Measurements from ENCODE around the gene HYLS1. TPM values are rescaled to one million over a fixed set of nuclear protein-coding genes. Genes with fewer than 3 reads are reported as not detected.

The HYLS1 gene
- total RNA-seq, 2 donors from 2014 or later, result 3.3 to 3.9 TPM

Other genes with a start within 250 kb of the HYLS1 start
- not detected for gene ACRV1, start 206.8 kb upstream of the HYLS1 start, total RNA-seq
- gene PATE1, start 141.4 kb upstream of the HYLS1 start, total RNA-seq, result not detected
- not detected for gene PATE2, start 108.8 kb upstream of the HYLS1 start, total RNA-seq
- gene PATE3, start 99.5 kb upstream of the HYLS1 start, total RNA-seq, result not detected
- gene PATE4, start 54.4 kb upstream of the HYLS1 start, total RNA-seq, result not detected
- gene PUS3, start 15.5 kb downstream of the HYLS1 start, total RNA-seq, result 1 to 10 TPM; 3.5 to 4.1 TPM
- not detected for gene DDX25, start 16.8 kb downstream of the HYLS1 start, total RNA-seq
- gene VSIG10L2, start 58.4 kb downstream of the HYLS1 start, total RNA-seq, result not detected
- 1 to 10 TPM; 2.0 TPM for gene CDON, start 175.2 kb downstream of the HYLS1 start, total RNA-seq